GM10248 (cell line): ENCODE results near the gene RNF125.

Experiments
- CTCF ChIA-PET: fragments of 300-600 bp; sonication (Branson Sonifier 250); formaldehyde crosslinking; extraction: SDS; loops from one replicate; lab custom pipeline; 2021; ENCODE audit warnings: antibody characterized with exemption; lab: Yijun Ruan, JAX
- POLR2A ChIA-PET: fragments of 350-650 bp; sonication (Branson Sonifier 250); formaldehyde crosslinking; extraction: SDS; loops from one replicate; lab custom pipeline; 2020; ENCODE audit warnings: antibody characterized with exemption; lab: Yijun Ruan, JAX
- DNase-seq: peaks from one replicate; pipeline ENCODE4 v3.0.0; 2012; ENCODE audit errors: extremely low spot score
- TF ChIP-seq, protein P1 (sequence below): IDR thresholded peaks from 2 replicates; pipeline ENCODE4 v1.5.1; 2012; ENCODE audit warnings: mild to moderate bottlenecking, low read depth; ENCODE audit errors: extremely low read depth, missing control alignments, control extremely low read depth

Gene RNF125

DNA sequence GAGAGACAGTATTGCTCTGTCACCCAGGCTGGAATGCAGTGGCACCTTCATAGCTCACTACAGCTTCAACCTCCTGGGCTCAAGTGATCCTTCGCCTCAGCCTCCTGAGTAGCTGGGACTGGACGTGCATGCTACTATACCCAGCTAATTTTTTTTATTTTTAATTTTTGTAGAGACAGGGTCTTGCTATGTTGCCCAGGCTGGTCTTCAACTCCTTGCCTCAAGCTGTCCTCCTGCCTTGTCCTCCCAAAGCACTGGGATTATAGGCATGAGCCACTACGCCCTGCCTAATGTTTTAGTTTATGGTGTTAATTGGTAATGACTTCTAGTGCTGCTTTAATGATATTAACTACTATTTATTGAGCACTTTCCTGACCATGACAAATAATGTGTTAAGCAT, 91.4 kb downstream of the RNF125 start:
- ChIA-PET POLR2A (no interaction called here), CTCF (interaction anchor here (1.9 kb wide), 1 partner anchor 19 kb away, joined by 4 read pairs; no protein-coding TSS in a partner anchor)
- TF ChIP-seq, protein P1, sequence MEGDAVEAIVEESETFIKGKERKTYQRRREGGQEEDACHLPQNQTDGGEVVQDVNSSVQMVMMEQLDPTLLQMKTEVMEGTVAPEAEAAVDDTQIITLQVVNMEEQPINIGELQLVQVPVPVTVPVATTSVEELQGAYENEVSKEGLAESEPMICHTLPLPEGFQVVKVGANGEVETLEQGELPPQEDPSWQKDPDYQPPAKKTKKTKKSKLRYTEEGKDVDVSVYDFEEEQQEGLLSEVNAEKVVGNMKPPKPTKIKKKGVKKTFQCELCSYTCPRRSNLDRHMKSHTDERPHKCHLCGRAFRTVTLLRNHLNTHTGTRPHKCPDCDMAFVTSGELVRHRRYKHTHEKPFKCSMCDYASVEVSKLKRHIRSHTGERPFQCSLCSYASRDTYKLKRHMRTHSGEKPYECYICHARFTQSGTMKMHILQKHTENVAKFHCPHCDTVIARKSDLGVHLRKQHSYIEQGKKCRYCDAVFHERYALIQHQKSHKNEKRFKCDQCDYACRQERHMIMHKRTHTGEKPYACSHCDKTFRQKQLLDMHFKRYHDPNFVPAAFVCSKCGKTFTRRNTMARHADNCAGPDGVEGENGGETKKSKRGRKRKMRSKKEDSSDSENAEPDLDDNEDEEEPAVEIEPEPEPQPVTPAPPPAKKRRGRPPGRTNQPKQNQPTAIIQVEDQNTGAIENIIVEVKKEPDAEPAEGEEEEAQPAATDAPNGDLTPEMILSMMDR = no peak
- DNase-seq = no peak

GRCh38 chr18:32111706-32112105, 93.1 kb downstream of the RNF125 start:
- ChIA-PET POLR2A (interaction anchor here (0.7 kb wide), 1 partner anchor 240 kb away, joined by 3 read pairs; no protein-coding TSS in a partner anchor), CTCF (interaction anchor here (1.1 to 1.2 kb wide), 2 partner anchors 89 to 135 kb away, joined by 3 read pairs; no protein-coding TSS in a partner anchor)
- no peak for DNase-seq
- TF ChIP-seq, protein P1 = no peak

GRCh38 chr18:32112826-32113225, 94.2 kb downstream of the RNF125 start:
- ChIA-PET CTCF (interaction anchor here (1.1 to 1.6 kb wide), 2 partner anchors 10 to 91 kb away, joined by 3 read pairs; no protein-coding TSS in a partner anchor), POLR2A (no interaction called here)

GRCh38 chr18:32114293-32114942, 95.8 kb downstream of the RNF125 start:
- ChIA-PET CTCF (interaction anchor here (1.6 kb wide), 1 partner anchor 11 kb away, joined by 3 read pairs; no protein-coding TSS in a partner anchor), POLR2A (no interaction called here)
- TF ChIP-seq, protein P1 = no peak
- DNase-seq = no peak

More at GRCh38 chr18:32112826-32113225, 94.2 kb downstream of the RNF125 start:
- TF ChIP-seq, protein P1 = no peak
- no peak for DNase-seq

DNA sequence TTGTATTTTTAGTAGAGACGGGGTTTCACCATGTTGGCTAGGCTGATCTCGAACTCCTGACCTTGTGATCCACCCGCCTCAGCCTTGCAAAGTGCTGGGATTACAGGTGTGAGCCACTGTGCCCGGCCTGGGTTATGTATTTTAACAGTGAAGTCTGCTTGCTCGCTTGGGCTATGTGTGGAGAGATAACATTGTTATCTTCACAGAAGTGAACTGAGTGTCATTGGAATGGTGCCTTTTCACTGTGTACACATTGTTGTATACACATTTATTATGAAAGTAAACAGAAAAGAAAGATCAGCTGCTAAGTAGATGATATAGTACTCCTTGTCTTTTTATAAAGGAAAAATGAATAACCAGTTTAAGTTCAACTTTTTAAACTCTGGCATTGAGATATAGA, 103.4 kb downstream of the RNF125 start:
- POLR2A ChIA-PET = no interaction called here
- TF ChIP-seq, protein P1 = no peak
- CTCF ChIA-PET = no interaction called here
- DNase-seq = no peak
